ENCODE results near the gene NCKAP5. TPM values are rescaled to one million over a fixed set of nuclear protein-coding genes. Genes with fewer than 3 reads are reported as not detected.

The NCKAP5 gene
- polyA plus RNA-seq, 2 of the 4 experiments (the other 2 are of a cell fraction): 3.0 to 4.1 TPM

GRCh38 chr2:133497951-133498565 is 70.2 kb downstream of the NCKAP5 start:
- Histone ChIP-seq H3K4me3 (no peak overlapping the region), H3K9me3 (no peaks in the 10 kb centered on the region), H3K4me1 (peaks cover 7% of the 10 kb centered on the region; the same call in 2 of the 3 replicates), H3K27ac (no peak overlapping the region), H3K4me2 (no peak overlapping the region)
- DNase-seq (ENCODE audit: low read depth in 1 of 2, low spot score in 1 of 2): no peak
- POLR2A ChIA-PET: no interaction called here
- WGBS (ENCODE audit: missing lambda C conversion rate): 32% methylated on average over 6 of the region's 6 CpGs
- FAIRE-seq: no peak
- TF ChIP-seq FOSL2 (IDR thresholded peaks at IDR 0.05) (no peak), FOSL2 (CRISPR knock-in tag; IDR thresholded peaks at IDR 0.05) (no peak), ZSCAN20 (CRISPR knock-in tag; IDR thresholded peaks at IDR 0.05) (no peak), ESRRA (IDR thresholded peaks at IDR 0.05; ENCODE audit: borderline replicate concordance, low read length) (no peak)
- CTCF ChIA-PET: interaction anchor here (1.5 to 2.0 kb wide), 2 partner anchors 8 to 11 kb away, joined by 3 to 6 read pairs; no protein-coding TSS in a partner anchor
- ATAC-seq: no peak

- ATAC-seq: no peak
- Histone ChIP-seq H3K4me2 (no peak overlapping the region), H3K4me1 (peaks cover 7% of the 10 kb centered on the region; the same call in 2 of the 3 replicates), H3K27ac (no peak overlapping the region), H3K9me3 (no peaks in the 10 kb centered on the region), H3K4me3 (no peak overlapping the region)
- CTCF ChIA-PET: interaction anchor here (2.0 kb wide), 1 partner anchor 12 kb away, joined by 6 read pairs; no protein-coding TSS in a partner anchor
- TF ChIP-seq ZSCAN20 (CRISPR knock-in tag; IDR thresholded peaks at IDR 0.05) (no peak), MAFK (IDR thresholded peaks at IDR 0.05; ENCODE audit: partially characterized antibody) (no peak), HOXB5 (CRISPR knock-in tag; IDR thresholded peaks at IDR 0.05) (no peak), RFX5 (IDR thresholded peaks at IDR 0.05) (no peak), TFCP2L1 (CRISPR knock-in tag; IDR thresholded peaks at IDR 0.05) (no peak), MAX (IDR thresholded peaks at IDR 0.05) (no peak), CEBPB (IDR thresholded peaks at IDR 0.05) (no peak), REST (IDR thresholded peaks at IDR 0.05) (no peak), EHMT2 (IDR thresholded peaks at IDR 0.05; ENCODE audit: low read depth) (no peak)
- DNase-seq (ENCODE audit: low read depth in 1 of 2, low spot score in 1 of 2): no peak
- no peak for FAIRE-seq
- POLR2A ChIA-PET: no interaction called here
- 58% methylated on average over 3 of the region's 3 CpGs for WGBS (ENCODE audit: missing lambda C conversion rate)
These were observed 70.9 kb downstream of the NCKAP5 start for GRCh38 chr2:133497270-133497893.

GRCh38 chr2:133496501-133497269 is 71.6 kb downstream of the NCKAP5 start:
- DNase-seq (ENCODE audit: low read depth in 1 of 2, low spot score in 1 of 2) (no peak), ATAC-seq (no peak), FAIRE-seq (no peak)
- WGBS (ENCODE audit: missing lambda C conversion rate): 55% methylated on average over 3 of the region's 3 CpGs
- Histone ChIP-seq H3K4me2 (no peak overlapping the region), H3K4me1 (peaks cover 7% of the 10 kb centered on the region; the same call in 2 of the 3 replicates), H3K4me3 (no peak overlapping the region), H3K27ac (no peak overlapping the region), H3K9me3 (no peaks in the 10 kb centered on the region)
- POLR2A ChIA-PET: no interaction called here
- TF ChIP-seq NR3C1 (IDR thresholded peaks at IDR 0.05): no peak
- TF ChIP-seq ESRRA (IDR thresholded peaks at IDR 0.05; ENCODE audit: borderline replicate concordance, low read length): no peak
- no peak for TF ChIP-seq JUN (IDR thresholded peaks at IDR 0.05)
- TF ChIP-seq RARB (CRISPR knock-in tag; IDR thresholded peaks at IDR 0.05): no peak
- TF ChIP-seq CHD4 (IDR thresholded peaks at IDR 0.05; ENCODE audit: borderline replicate concordance): no peak
- no peak for TF ChIP-seq NFE2L2 (conservative IDR thresholded peaks at IDR 0.05; ENCODE audit: low read length)
- TF ChIP-seq RCOR1 (IDR thresholded peaks at IDR 0.05; ENCODE audit: low read depth, low read length): no peak
- CTCF ChIA-PET: no interaction called here

All from A549 (cell line).